Measurements from ENCODE around the gene IL23A.
"Not testable (repeated sequence)": the region's sequence is repeated elsewhere in the genome, so short reads cannot be mapped to it uniquely, and the experiment has no call there.

Gene IL23A

GRCh38 chr12:56338308-56339157 is at the start of gene IL23A:
Gene IL23A, plus strand, starts transcription at chr12:56338884. Its CDS starts 161 bp downstream, at chr12:56339045.
- peak; percentile 91 for DNase-seq

- no peak for DNase-seq
These were observed 44.9 kb upstream of the IL23A start for GRCh38 chr12:56293795-56294194.

GRCh38 chr12:56296295-56296694 is 42.4 kb upstream of the IL23A start:
- DNase-seq, result no peak

GRCh38 chr12:56297400-56297799 is 41.3 kb upstream of the IL23A start:
- no peak for DNase-seq

GRCh38 chr12:56298828-56299227 is 39.9 kb upstream of the IL23A start:
- DNase-seq, result no peak

- no peak for DNase-seq
These were observed 39.3 kb upstream of the IL23A start for GRCh38 chr12:56299308-56299852.

GRCh38 chr12:56299853-56300643 is 38.6 kb upstream of the IL23A start, which contains the start of gene CS:
Gene CS, minus strand, starts transcription at chr12:56300330. Its CDS starts 129 bp downstream, at chr12:56300201.
- DNase-seq, result peak; percentile 99

- DNase-seq, result no peak
These were observed 37.8 kb upstream of the IL23A start for GRCh38 chr12:56300644-56301464.

- no peak for DNase-seq
These were observed 34.4 kb upstream of the IL23A start for GRCh38 chr12:56304276-56304675.

GRCh38 chr12:56304872-56305590 is 33.7 kb upstream of the IL23A start:
- no peak for DNase-seq

- no peak for DNase-seq
These were observed 31.3 kb upstream of the IL23A start for GRCh38 chr12:56307221-56307965.

GRCh38 chr12:56308714-56309113 is 30.0 kb upstream of the IL23A start:
- no peak for DNase-seq

- DNase-seq, result no peak
These were observed 27.7 kb upstream of the IL23A start for GRCh38 chr12:56311003-56311402.

- DNase-seq, result no peak
These were observed 23.4 kb upstream of the IL23A start for GRCh38 chr12:56315249-56315621.

- DNase-seq, result peak; percentile 96
These were observed 22.8 kb upstream of the IL23A start, which contains the start of gene CNPY2 for GRCh38 chr12:56315622-56316473. Gene CNPY2, minus strand, starts transcription at chr12:56315988. Its CDS starts 771 bp downstream, at chr12:56315217.

- no peak for DNase-seq
These were observed 21.0 kb upstream of the IL23A start for GRCh38 chr12:56317675-56318074.

GRCh38 chr12:56321027-56321426 is 17.7 kb upstream of the IL23A start:
- peak; percentile 57 for DNase-seq

GRCh38 chr12:56321610-56322009 is 17.1 kb upstream of the IL23A start:
- DNase-seq, result not testable (repeated sequence)

- no peak for DNase-seq
These were observed 14.5 kb upstream of the IL23A start for GRCh38 chr12:56324206-56324605.

GRCh38 chr12:56326126-56326525 is 12.6 kb upstream of the IL23A start:
- no peak for DNase-seq
